Endothelial cell of umbilical vein (primary cell): ENCODE results near the gene MPEG1. TPM values are rescaled to one million over a fixed set of nuclear protein-coding genes. Genes with fewer than 3 reads are reported as not detected.

ENCODE experiments used
- BruUV-seq: library from RNA; stranded (reverse); fragments of 400-500 nt; replicated peaks from 2 replicates; lab custom pipeline; 2021; lab: Mats Ljungman, UMichigan
- CTCF ChIA-PET: fragments of 300-600, 350-600 bp; sonication (Branson Sonifier 250); formaldehyde crosslinking; loops from one replicate; lab custom pipeline; 2021; ENCODE audit warnings: antibody characterized with exemption, inconsistent platforms; lab: Charles Lee
- POLR2A ChIA-PET: fragments of 300-600, 350-600 bp; sonication (Branson Sonifier 250); formaldehyde crosslinking; loops from one replicate; lab custom pipeline; 2021; ENCODE audit warnings: antibody characterized with exemption, inconsistent platforms; lab: Charles Lee
- DNase-seq: peaks from one replicate; pipeline ENCODE4 v3.0.0-alpha.2; 2011; ENCODE audit warnings: low read depth, low spot score
- FAIRE-seq: peaks from 2 replicates; lab custom pipeline; 2011; peaks lifted over from hg19 to GRCh38; lab: Jason Lieb, UNC
- H2AFZ ChIP-seq: 2 replicates; pipeline ENCODE4 v1.6.0; 2012; ENCODE audit warnings: low read depth, low read length, control low read depth, inconsistent platforms
- H3K27ac ChIP-seq: 2 replicates; pipeline ENCODE4 v1.5.1; 2011; ENCODE audit warnings: low read depth, mild to moderate bottlenecking, control low read depth, low read length, moderate library complexity; ENCODE audit not compliant: insufficient read depth
- H3K27me3 ChIP-seq, 2 experiments: 2 replicates each; pipeline versions ENCODE4 v1.6.0 to v1.6.1; 2011; ENCODE audit warnings: low read length in 2 of 2, mixed read lengths in 1 of 2; ENCODE audit not compliant: control insufficient read depth in 2 of 2, insufficient read depth in 2 of 2
- H3K36me3 ChIP-seq, 2 experiments: 2 replicates in 1 of 2; 3 replicates in 1 of 2; pipeline ENCODE4 v1.5.1; 2011; ENCODE audit warnings: low read length in 2 of 2, mild to moderate bottlenecking in 1 of 2, moderate library complexity in 1 of 2; ENCODE audit not compliant: control insufficient read depth in 2 of 2, insufficient read depth in 2 of 2; ENCODE audit errors: extremely low read depth in 1 of 2
- H3K4me1 ChIP-seq: 3 replicates; pipeline ENCODE4 v1.5.1; 2011; ENCODE audit warnings: mild to moderate bottlenecking, low read length; ENCODE audit not compliant: control insufficient read depth, insufficient read depth; ENCODE audit errors: extremely low read depth
- H3K4me2 ChIP-seq: 2 replicates; pipeline ENCODE4 v1.6.1; 2011; ENCODE audit warnings: low read length, control low read depth, mixed read lengths; ENCODE audit not compliant: insufficient read depth
- H3K4me3 ChIP-seq, 3 experiments: fragments of 200-600 bp in 1 of 3; sonication (generic), shearing (Covaris generic) in 1 of 3; replicated peaks in 1 of 3; 2 replicates each; pipeline ENCODE4 v1.5.1; 2011 to 2016; ENCODE audit warnings: control low read depth in 3 of 3, low read length in 3 of 3, mild to moderate bottlenecking in 2 of 3, inconsistent platforms in 1 of 3, low read depth in 1 of 3, moderate library complexity in 1 of 3; ENCODE audit not compliant: insufficient read depth in 1 of 3
- H3K79me2 ChIP-seq: 2 replicates; pipeline ENCODE4 v1.6.0; 2012; ENCODE audit warnings: low read length, inconsistent platforms; ENCODE audit not compliant: control insufficient read depth, insufficient read depth
- H3K9ac ChIP-seq: replicated peaks from 2 replicates; pipeline ENCODE3; 2011; ENCODE audit warnings: low read length, control low read depth; ENCODE audit not compliant: insufficient read depth; ENCODE audit errors: extremely low read depth
- H3K9me1 ChIP-seq: replicated peaks from 3 replicates; pipeline ENCODE4 v1.6.0; 2011; ENCODE audit warnings: mild to moderate bottlenecking, low read length; ENCODE audit not compliant: control insufficient read depth, insufficient read depth; ENCODE audit errors: extremely low read depth
- H3K9me3 ChIP-seq: replicated peaks from 2 replicates; pipeline ENCODE4 v1.5.1; 2012; ENCODE audit warnings: low read length, inconsistent platforms; ENCODE audit not compliant: control insufficient read depth, insufficient read depth
- H4K20me1 ChIP-seq: replicated peaks from 2 replicates; pipeline ENCODE3; 2011; ENCODE audit warnings: mild to moderate bottlenecking, low read length; ENCODE audit not compliant: control insufficient read depth, insufficient read depth; ENCODE audit errors: extremely low read depth
- EZH2 ChIP-seq: IDR thresholded peaks from 2 replicates; pipeline ENCODE4 v1.6.1; 2012; ENCODE audit warnings: borderline replicate concordance, low read depth, mild to moderate bottlenecking, moderate library complexity, low read length, inconsistent platforms; ENCODE audit not compliant: severe bottlenecking
- FOS ChIP-seq: IDR thresholded peaks from 2 replicates; pipeline ENCODE4 v1.6.1; 2011; ENCODE audit warnings: mild to moderate bottlenecking, low read length, moderate library complexity, borderline replicate concordance; ENCODE audit not compliant: insufficient read depth
- GATA2 ChIP-seq: IDR thresholded peaks from 2 replicates; pipeline ENCODE4 v1.7.0; 2011; ENCODE audit warnings: low read depth, mild to moderate bottlenecking, moderate library complexity, mixed read lengths, low read length; ENCODE audit not compliant: insufficient read length, insufficient read depth
- JUN ChIP-seq: IDR thresholded peaks from 2 replicates; pipeline ENCODE4 v1.6.1; 2011; ENCODE audit warnings: borderline replicate concordance, low read depth; ENCODE audit not compliant: insufficient read length, insufficient read depth
- MAX ChIP-seq: IDR thresholded peaks from 2 replicates; pipeline ENCODE4 v1.6.1; 2011; ENCODE audit not compliant: insufficient read depth, insufficient read length
- MYC ChIP-seq: IDR thresholded peaks from one replicate; pipeline ENCODE4 v1.6.1; 2011; ENCODE audit warnings: mild to moderate bottlenecking, low read depth, low read length
- POLR2A ChIP-seq: IDR thresholded peaks from 2 replicates; pipeline ENCODE4 v1.6.1; 2012; ENCODE audit warnings: low read depth, mild to moderate bottlenecking, control low read depth, low read length
- POLR2AphosphoS5 ChIP-seq: IDR thresholded peaks from 2 replicates; pipeline ENCODE4 v1.6.1; 2012; ENCODE audit warnings: low read depth, mild to moderate bottlenecking, control low read depth, low read length, moderate library complexity; ENCODE audit not compliant: insufficient read depth
- dilution Hi-C: fragments of 300-500 bp; cut with MboI; formaldehyde crosslinking; loops from one replicate; pipeline ENCODE4 v1.15.0; 2019; ENCODE audit warnings: low sequenced_read_pairs; ENCODE audit not compliant: extremely low pct_ligation_motif_present
- intact Hi-C: fragments of 100-400 bp; cut with micrococcal nuclease; formaldehyde crosslinking; loops from one replicate; pipeline ENCODE4 v1.10.0; 2022
- polyA plus RNA-seq, 4 experiments: library from polyadenylated mRNA; depleted of rRNA in 3 of 4; stranded (reverse) in 3 of 4; unstranded in 1 of 4; fragments of >200 nt; gene quantifications; 2 replicates each; pipeline versions ENCODE4 v1.2.1 to v1.2.3, GENCODE V29; 2011 to 2012; ENCODE audit warnings: missing spikeins in 1 of 4
- total RNA-seq: library from RNA; stranded (reverse); gene quantifications from 2 replicates; pipeline ENCODE4 v1.2.3, GENCODE V29; 2021
- TF ChIP-seq, protein P1 (sequence below), 2 donors: IDR thresholded peaks; 1 replicate in 1 of 2; 2 replicates in 1 of 2; pipeline ENCODE4 v1.5.1; 2011; ENCODE audit warnings: low read length in 2 of 2, mild to moderate bottlenecking in 2 of 2, moderate library complexity in 2 of 2, control low read depth in 1 of 2, inconsistent platforms in 1 of 2, low read depth in 1 of 2; ENCODE audit not compliant: insufficient read depth in 1 of 2; ENCODE audit errors: extremely low read depth in 1 of 2

Gene MPEG1
- total and polyA plus RNA-seq, 2 donors (not counting 3 experiments of a cell fraction or from before 2014, with no cell fraction given): not detected

DNA sequence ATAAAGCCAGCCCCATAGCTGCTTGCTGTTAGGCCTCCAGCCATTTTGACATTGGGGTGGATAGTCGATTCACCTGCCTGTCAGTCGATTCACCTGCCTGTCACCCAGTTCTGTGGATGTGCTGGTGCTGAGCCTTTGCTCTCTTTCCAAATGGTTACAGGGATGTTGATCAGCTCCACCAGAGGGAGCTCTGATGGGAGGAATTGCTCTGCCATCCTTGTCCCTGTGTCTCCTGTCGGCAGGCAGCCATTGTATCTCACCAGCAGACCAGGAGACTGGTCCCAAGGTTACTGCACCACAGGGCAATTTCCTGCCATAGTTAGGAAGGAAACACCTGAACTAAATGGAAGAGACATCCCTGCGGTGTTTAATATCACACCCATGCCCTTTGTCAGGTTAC is 6.1 kb downstream of the MPEG1 start:
- H3K79me2 ChIP-seq: no peaks in the 10 kb centered on the region
- H3K9me3 ChIP-seq: no peaks in the 10 kb centered on the region
- no peaks in the 10 kb centered on the region for H3K36me3 ChIP-seq
- no peak overlapping the region for H3K4me2 ChIP-seq
- DNase-seq: peak; percentile 41
- no peaks in the 10 kb centered on the region for H4K20me1 ChIP-seq
- no peaks in the 10 kb centered on the region for H3K4me1 ChIP-seq
- H3K9ac ChIP-seq: no peak overlapping the region
- intact Hi-C loops (loop anchor here (1.0 kb wide), 1 partner anchor 474 kb away; no protein-coding TSS in a partner anchor), dilution Hi-C loops (no loop called here)
- CTCF ChIA-PET: interaction anchor here (0.6 to 7.5 kb wide), 19 partner anchors 8 to 1460 kb away, joined by 3 to 143 read pairs (median 4); partner anchors contain the start of gene DTX4
- FAIRE-seq: peak; percentile 73
- H3K27me3 ChIP-seq: no peaks in the 10 kb centered on the region
- POLR2A ChIA-PET: no interaction called here
- no peak overlapping the region for H3K4me3 ChIP-seq
- no peaks in the 10 kb centered on the region for H3K9me1 ChIP-seq
- BruUV-seq: no TSS peak
- H3K27ac ChIP-seq: no peak overlapping the region
- no peak for TF ChIP-seq EZH2
- TF ChIP-seq, protein P1, sequence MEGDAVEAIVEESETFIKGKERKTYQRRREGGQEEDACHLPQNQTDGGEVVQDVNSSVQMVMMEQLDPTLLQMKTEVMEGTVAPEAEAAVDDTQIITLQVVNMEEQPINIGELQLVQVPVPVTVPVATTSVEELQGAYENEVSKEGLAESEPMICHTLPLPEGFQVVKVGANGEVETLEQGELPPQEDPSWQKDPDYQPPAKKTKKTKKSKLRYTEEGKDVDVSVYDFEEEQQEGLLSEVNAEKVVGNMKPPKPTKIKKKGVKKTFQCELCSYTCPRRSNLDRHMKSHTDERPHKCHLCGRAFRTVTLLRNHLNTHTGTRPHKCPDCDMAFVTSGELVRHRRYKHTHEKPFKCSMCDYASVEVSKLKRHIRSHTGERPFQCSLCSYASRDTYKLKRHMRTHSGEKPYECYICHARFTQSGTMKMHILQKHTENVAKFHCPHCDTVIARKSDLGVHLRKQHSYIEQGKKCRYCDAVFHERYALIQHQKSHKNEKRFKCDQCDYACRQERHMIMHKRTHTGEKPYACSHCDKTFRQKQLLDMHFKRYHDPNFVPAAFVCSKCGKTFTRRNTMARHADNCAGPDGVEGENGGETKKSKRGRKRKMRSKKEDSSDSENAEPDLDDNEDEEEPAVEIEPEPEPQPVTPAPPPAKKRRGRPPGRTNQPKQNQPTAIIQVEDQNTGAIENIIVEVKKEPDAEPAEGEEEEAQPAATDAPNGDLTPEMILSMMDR (IDR thresholded peaks at IDR 0.05; ENCODE audit: extremely low read depth in 1 of 2, insufficient read depth in 1 of 2, low read depth in 1 of 2, low read length in 2 of 2): peak; percentile 47 to 66
- no peak overlapping the region for H2AFZ ChIP-seq

GRCh38 chr11:59205648-59206047 is 7.1 kb downstream of the MPEG1 start:
- no peak overlapping the region for H3K4me2 ChIP-seq
- H3K4me1 ChIP-seq: no peaks in the 10 kb centered on the region
- no peaks in the 10 kb centered on the region for H3K79me2 ChIP-seq
- no peak for TF ChIP-seq MAX
- TF ChIP-seq POLR2AphosphoS5: no peak
- no peak for TF ChIP-seq GATA2
- TF ChIP-seq, protein P1 (IDR thresholded peaks at IDR 0.05; ENCODE audit: extremely low read depth in 1 of 2, insufficient read depth in 1 of 2, low read depth in 1 of 2, low read length in 2 of 2): no peak
- no peak for TF ChIP-seq EZH2
- no peak for TF ChIP-seq FOS
- no peak for TF ChIP-seq JUN
- no peak for TF ChIP-seq MYC
- no peak for TF ChIP-seq POLR2A
- dilution Hi-C loops (no loop called here), intact Hi-C loops (loop anchor here (1.0 kb wide), 1 partner anchor 475 kb away; no protein-coding TSS in a partner anchor)
- no peaks in the 10 kb centered on the region for H3K36me3 ChIP-seq
- no peaks in the 10 kb centered on the region for H4K20me1 ChIP-seq
- DNase-seq (no peak), FAIRE-seq (no peak)
- H3K9me3 ChIP-seq: no peaks in the 10 kb centered on the region
- ChIA-PET CTCF (interaction anchor here (1.0 to 7.5 kb wide), 9 partner anchors 11 to 475 kb away, joined by 3 to 143 read pairs (median 5); partner anchors contain the start of gene DTX4), POLR2A (no interaction called here)
- BruUV-seq: no TSS peak
- no peak overlapping the region for H3K27ac ChIP-seq
- H3K27me3 ChIP-seq: no peaks in the 10 kb centered on the region
- H3K9ac ChIP-seq: no peak overlapping the region
- H3K4me3 ChIP-seq: no peak overlapping the region
- H3K9me1 ChIP-seq: no peaks in the 10 kb centered on the region
- H2AFZ ChIP-seq: no peak overlapping the region
